ENCODE results near the gene MT1H.
"Not testable (repeated sequence)": the region's sequence is repeated elsewhere in the genome, so short reads cannot be mapped to it uniquely, and the experiment has no call there.

MT1H gene

GRCh38 chr16:56709443-56710040, 39.9 kb downstream of the MT1H start:
- DNase-seq (ENCODE audit: low read depth, low spot score), result no peak
- TF ChIP-seq CTCF (IDR thresholded peaks at IDR 0.05; ENCODE audit: low read depth, low read length), result no peak
- no peak overlapping the region for H3K4me3 ChIP-seq (ENCODE audit: low read depth, low read length)
- in situ Hi-C loops (cut with HindIII; ENCODE audit: low sequenced_read_pairs), result no loop called here

GRCh38 chr16:56710181-56710737, 40.6 kb downstream of the MT1H start:
- no peak for DNase-seq (ENCODE audit: low read depth, low spot score)
- in situ Hi-C loops (cut with HindIII; ENCODE audit: low sequenced_read_pairs), result no loop called here
- TF ChIP-seq CTCF (IDR thresholded peaks at IDR 0.05; ENCODE audit: low read depth, low read length), result no peak
- no peak overlapping the region for H3K4me3 ChIP-seq (ENCODE audit: low read depth, low read length)

- TF ChIP-seq CTCF (IDR thresholded peaks at IDR 0.05; ENCODE audit: low read depth, low read length), result no peak
- no peak for DNase-seq (ENCODE audit: low read depth, low spot score)
- in situ Hi-C loops (cut with HindIII; ENCODE audit: low sequenced_read_pairs), result no loop called here
- H3K4me3 ChIP-seq (ENCODE audit: low read depth, low read length), result no peak overlapping the region
Observed at GRCh38 chr16:56711862-56712261, 42.2 kb downstream of the MT1H start.

GRCh38 chr16:56713794-56714193, 44.2 kb downstream of the MT1H start:
- H3K4me3 ChIP-seq (ENCODE audit: low read depth, low read length), result no peak overlapping the region
- in situ Hi-C loops (cut with HindIII; ENCODE audit: low sequenced_read_pairs), result no loop called here
- DNase-seq (ENCODE audit: low read depth, low spot score), result no peak
- no peak for TF ChIP-seq CTCF (IDR thresholded peaks at IDR 0.05; ENCODE audit: low read depth, low read length)

- no peak for TF ChIP-seq CTCF (IDR thresholded peaks at IDR 0.05; ENCODE audit: low read depth, low read length)
- DNase-seq (ENCODE audit: low read depth, low spot score), result no peak
- H3K4me3 ChIP-seq (ENCODE audit: low read depth, low read length), result no peak overlapping the region
- in situ Hi-C loops (cut with HindIII; ENCODE audit: low sequenced_read_pairs), result no loop called here
Observed at GRCh38 chr16:56715126-56715525, 45.5 kb downstream of the MT1H start.

- in situ Hi-C loops (cut with HindIII; ENCODE audit: low sequenced_read_pairs), result no loop called here
- no peak for DNase-seq (ENCODE audit: low read depth, low spot score)
- no peak overlapping the region for H3K4me3 ChIP-seq (ENCODE audit: low read depth, low read length)
- no peak for TF ChIP-seq CTCF (IDR thresholded peaks at IDR 0.05; ENCODE audit: low read depth, low read length)
Observed at GRCh38 chr16:56716761-56717160, 47.1 kb downstream of the MT1H start.

GRCh38 chr16:56717532-56717931, 47.9 kb downstream of the MT1H start:
- H3K4me3 ChIP-seq (ENCODE audit: low read depth, low read length); DNase-seq (ENCODE audit: low read depth, low spot score); in situ Hi-C loops (cut with HindIII; ENCODE audit: low sequenced_read_pairs): not testable (repeated sequence)
